ENCODE results near the gene RGS3.
"Not testable (repeated sequence)": the region's sequence is repeated elsewhere in the genome, so short reads cannot be mapped to it uniquely, and the experiment has no call there.

Gene RGS3

GRCh38 chr9:113463418-113464285 is at the start of gene RGS3:
TSS of gene RGS3 (plus strand) at chr9:113463727. CDS start at chr9:113463803, 76 bp downstream.
- DNase-seq (ENCODE audit: low spot score) = no peak

GRCh38 chr9:113416149-113416721 is 47.3 kb upstream of the RGS3 start:
- peak; percentile 61 for DNase-seq (ENCODE audit: low spot score)

- DNase-seq (ENCODE audit: low spot score) = no peak
These were observed 46.2 kb upstream of the RGS3 start for GRCh38 chr9:113417370-113417769.

- DNase-seq (ENCODE audit: low spot score) = no peak
These were observed 41.8 kb upstream of the RGS3 start for GRCh38 chr9:113421726-113422125.

GRCh38 chr9:113425072-113425471 is 38.5 kb upstream of the RGS3 start:
- no peak for DNase-seq (ENCODE audit: low spot score)

GRCh38 chr9:113426701-113427100 is 36.8 kb upstream of the RGS3 start:
- DNase-seq (ENCODE audit: low spot score) = no peak

- DNase-seq (ENCODE audit: low spot score) = no peak
These were observed 35.9 kb upstream of the RGS3 start for GRCh38 chr9:113427629-113428028.

GRCh38 chr9:113428062-113428615 is 35.4 kb upstream of the RGS3 start:
- DNase-seq (ENCODE audit: low spot score) = no peak

GRCh38 chr9:113431191-113431590 is 32.3 kb upstream of the RGS3 start:
- DNase-seq (ENCODE audit: low spot score) = no peak

GRCh38 chr9:113436728-113437515 is 26.6 kb upstream of the RGS3 start:
- no peak for DNase-seq (ENCODE audit: low spot score)

- DNase-seq (ENCODE audit: low spot score) = not testable (repeated sequence)
These were observed 25.8 kb upstream of the RGS3 start for GRCh38 chr9:113437716-113438115.

- DNase-seq (ENCODE audit: low spot score) = no peak
These were observed 18.8 kb upstream of the RGS3 start for GRCh38 chr9:113444736-113445135.

GRCh38 chr9:113446323-113446740 is 17.2 kb upstream of the RGS3 start:
- peak; percentile 47 for DNase-seq (ENCODE audit: low spot score)

GRCh38 chr9:113449376-113449775 is 14.2 kb upstream of the RGS3 start:
- no peak for DNase-seq (ENCODE audit: low spot score)

- no peak for DNase-seq (ENCODE audit: low spot score)
These were observed 11.4 kb upstream of the RGS3 start for GRCh38 chr9:113452113-113452605.

GRCh38 chr9:113454914-113455761 is 8.4 kb upstream of the RGS3 start:
- no peak for DNase-seq (ENCODE audit: low spot score)

GRCh38 chr9:113456235-113456634 is 7.3 kb upstream of the RGS3 start:
- no peak for DNase-seq (ENCODE audit: low spot score)

- no peak for DNase-seq (ENCODE audit: low spot score)
These were observed 2.2 kb upstream of the RGS3 start for GRCh38 chr9:113461285-113461684.

- DNase-seq (ENCODE audit: low spot score) = no peak
These were observed 1.6 kb upstream of the RGS3 start for GRCh38 chr9:113461943-113462342.

- DNase-seq (ENCODE audit: low spot score) = no peak
These were observed 693 bp upstream of the RGS3 start for GRCh38 chr9:113462781-113463286.

- no peak for DNase-seq (ENCODE audit: low spot score)
These were observed 746 bp downstream of the RGS3 start for GRCh38 chr9:113464286-113464660.
